Measurements from ENCODE around the gene RING1.

GRCh38 chr6:33200219-33201146 is 7.8 kb upstream of the RING1 start, which contains the start of the genes RXRB and SLC39A7:
- peak in 1 of 4 experiments; percentile 20 for TF ChIP-seq CTCF (IDR thresholded peaks at IDR 0.05)
- TF ChIP-seq POLR2A (IDR thresholded peaks at IDR 0.05) = peak; percentile 42 to 53

Measured in uterus (tissue), 2 donors.